ENCODE measurements around the gene GNAZ. TPM values are rescaled to one million over a fixed set of nuclear protein-coding genes. Genes with fewer than 3 reads are reported as not detected.

Gene GNAZ
- total and polyA plus RNA-seq, 4 donors: 0.84 to 6.1 (median 3.6) TPM

DNA sequence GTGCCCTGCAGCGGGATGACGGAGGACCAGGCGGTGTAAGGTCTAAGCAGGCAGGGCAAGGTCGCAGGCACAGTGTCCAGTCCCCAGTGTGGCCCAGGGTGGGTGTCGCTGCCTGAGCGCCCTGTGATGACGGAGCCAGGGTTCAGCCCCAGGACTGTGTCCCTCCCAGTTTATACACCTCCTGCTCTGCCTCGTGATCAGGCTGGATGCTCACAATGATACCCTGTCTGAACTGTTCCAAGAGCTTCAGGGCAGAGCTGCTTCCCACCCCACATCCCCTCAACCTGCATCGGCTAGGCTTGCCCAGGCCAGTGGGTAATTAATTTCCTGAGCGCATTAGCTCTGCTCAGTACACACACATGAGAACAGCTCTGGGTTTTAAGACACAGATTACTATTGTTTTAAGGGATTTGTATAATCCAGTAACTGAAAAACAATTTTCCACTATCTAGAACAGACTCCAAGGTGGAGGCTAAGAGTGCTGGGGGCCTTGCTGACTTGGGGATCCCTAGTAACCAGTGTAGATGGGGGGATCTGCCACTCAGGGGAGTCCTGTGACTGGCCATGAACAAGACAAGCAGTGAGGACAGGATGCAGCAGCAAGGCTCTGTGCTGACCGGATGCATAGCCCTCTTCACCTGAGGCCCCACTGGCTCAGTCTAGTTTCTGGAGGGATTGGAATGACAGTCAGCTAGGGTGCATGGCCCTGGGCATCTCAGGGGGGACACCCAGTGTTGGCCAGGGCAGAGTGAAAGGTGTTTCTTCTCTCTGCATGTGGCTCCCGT, 34.1 kb downstream of the GNAZ start:
- DNase-seq: no peak
- Histone ChIP-seq H3K27me3 (ENCODE audit: control insufficient read depth in 1 of 2, insufficient read depth in 2 of 2, low read length in 1 of 2) (no peaks in the 10 kb centered on the region), H3K27ac (ENCODE audit: low read depth in 1 of 2, low read length in 2 of 2) (no peak overlapping the region), H3K4me1 (ENCODE audit: control insufficient read depth in 1 of 2, insufficient read depth in 2 of 2, low read length in 2 of 2) (no peaks in the 10 kb centered on the region), H3K4me3 (ENCODE audit: low read length in 2 of 2) (no peak overlapping the region), H3K36me3 (ENCODE audit: control insufficient read depth in 1 of 2, insufficient read depth in 2 of 2, low read length in 1 of 2) (no peaks in the 10 kb centered on the region), H3K9me3 (ENCODE audit: control insufficient read depth, low read length) (no peaks in the 10 kb centered on the region)
- WGBS, 2 donors: 93 to 96% methylated on average over 12 of the region's 12 CpGs
- intact Hi-C loops (cut with DNase I): no loop called here
- ATAC-seq (ENCODE audit: low FRiP score): no peak

DNA sequence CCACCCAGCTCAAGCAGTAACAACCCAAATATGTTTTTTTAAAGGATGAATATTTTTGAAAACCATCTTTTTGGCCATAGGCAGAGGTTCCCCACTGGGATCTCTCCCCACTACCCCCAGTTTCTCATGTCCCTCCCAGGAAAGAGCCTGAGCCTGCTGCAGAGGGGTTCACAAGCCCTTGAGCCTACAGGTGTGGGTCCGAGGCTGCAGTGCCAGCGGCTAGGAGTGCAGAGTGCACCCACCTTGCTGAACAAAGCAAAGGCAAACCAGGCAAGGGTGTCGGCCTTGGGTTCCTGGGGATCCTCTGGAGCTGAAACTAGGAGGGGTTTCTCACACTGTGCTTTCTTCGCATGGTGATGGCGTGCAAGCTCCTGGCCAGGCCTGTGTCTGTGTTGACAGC, 35.0 kb downstream of the GNAZ start:
- Histone ChIP-seq H3K27me3 (ENCODE audit: control insufficient read depth in 1 of 2, insufficient read depth in 2 of 2, low read length in 1 of 2) (no peaks in the 10 kb centered on the region), H3K27ac (ENCODE audit: low read depth in 1 of 2, low read length in 2 of 2) (no peak overlapping the region), H3K4me1 (ENCODE audit: control insufficient read depth in 1 of 2, insufficient read depth in 2 of 2, low read length in 2 of 2) (no peaks in the 10 kb centered on the region), H3K9me3 (ENCODE audit: control insufficient read depth, low read length) (no peaks in the 10 kb centered on the region), H3K36me3 (ENCODE audit: control insufficient read depth in 1 of 2, insufficient read depth in 2 of 2, low read length in 1 of 2) (no peaks in the 10 kb centered on the region), H3K4me3 (ENCODE audit: low read length in 2 of 2) (no peak overlapping the region)
- intact Hi-C loops (cut with DNase I): no loop called here
- WGBS, 2 donors: 97 to 100% methylated on average over 5 of the region's 5 CpGs
- ATAC-seq (ENCODE audit: low FRiP score): no peak
- no peak for DNase-seq

DNA sequence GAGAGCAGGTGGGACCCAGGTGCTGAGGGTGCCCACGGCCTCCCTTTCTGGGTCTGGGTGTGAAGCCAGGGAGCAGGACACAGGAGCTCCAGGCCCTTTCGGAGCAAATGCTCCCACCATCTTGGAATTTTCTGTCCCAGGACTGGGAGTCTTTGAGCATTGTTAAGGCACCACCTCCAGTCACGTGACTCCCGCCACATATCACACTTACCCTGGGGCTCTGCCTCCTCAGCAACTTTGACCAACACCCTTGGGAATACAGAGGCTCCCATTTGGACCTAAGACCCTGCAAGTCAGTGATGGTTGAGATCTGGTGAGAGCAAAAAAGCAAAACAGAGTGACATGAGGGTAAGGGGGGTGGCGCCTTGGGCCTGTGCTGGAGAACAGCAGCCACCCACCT, 35.6 kb downstream of the GNAZ start:
- Histone ChIP-seq H3K27ac (ENCODE audit: low read depth in 1 of 2, low read length in 2 of 2) (no peak overlapping the region), H3K9me3 (ENCODE audit: control insufficient read depth, low read length) (no peaks in the 10 kb centered on the region), H3K27me3 (ENCODE audit: control insufficient read depth in 1 of 2, insufficient read depth in 2 of 2, low read length in 1 of 2) (no peaks in the 10 kb centered on the region), H3K36me3 (ENCODE audit: control insufficient read depth in 1 of 2, insufficient read depth in 2 of 2, low read length in 1 of 2) (no peaks in the 10 kb centered on the region), H3K4me3 (ENCODE audit: low read length in 2 of 2) (no peak overlapping the region), H3K4me1 (ENCODE audit: control insufficient read depth in 1 of 2, insufficient read depth in 2 of 2, low read length in 2 of 2) (no peaks in the 10 kb centered on the region)
- ATAC-seq (ENCODE audit: low FRiP score) (no peak), DNase-seq (no peak)
- WGBS, 2 donors: 96 to 98% methylated on average over 5 of the region's 5 CpGs
- intact Hi-C loops (cut with DNase I): no loop called here

- H3K4me1 ChIP-seq (ENCODE audit: control insufficient read depth in 1 of 2, insufficient read depth in 2 of 2, low read length in 2 of 2): no peaks in the 10 kb centered on the region
- intact Hi-C loops (cut with DNase I): no loop called here
- H3K9me3 ChIP-seq (ENCODE audit: control insufficient read depth, low read length): no peaks in the 10 kb centered on the region
- ATAC-seq (ENCODE audit: low FRiP score) (no peak), DNase-seq (no peak)
- H3K36me3 ChIP-seq (ENCODE audit: control insufficient read depth in 1 of 2, insufficient read depth in 2 of 2, low read length in 1 of 2): no peaks in the 10 kb centered on the region
- WGBS, 2 donors: 89 to 90% methylated on average over 4 of the region's 4 CpGs
- no peak overlapping the region for H3K27ac ChIP-seq (ENCODE audit: low read depth in 1 of 2, low read length in 2 of 2)
- H3K27me3 ChIP-seq (ENCODE audit: control insufficient read depth in 1 of 2, insufficient read depth in 2 of 2, low read length in 1 of 2): no peaks in the 10 kb centered on the region
- no peak overlapping the region for H3K4me3 ChIP-seq (ENCODE audit: low read length in 2 of 2)
These were observed 36.0 kb downstream of the GNAZ start for GRCh38 chr22:23106344-23106743.

DNA sequence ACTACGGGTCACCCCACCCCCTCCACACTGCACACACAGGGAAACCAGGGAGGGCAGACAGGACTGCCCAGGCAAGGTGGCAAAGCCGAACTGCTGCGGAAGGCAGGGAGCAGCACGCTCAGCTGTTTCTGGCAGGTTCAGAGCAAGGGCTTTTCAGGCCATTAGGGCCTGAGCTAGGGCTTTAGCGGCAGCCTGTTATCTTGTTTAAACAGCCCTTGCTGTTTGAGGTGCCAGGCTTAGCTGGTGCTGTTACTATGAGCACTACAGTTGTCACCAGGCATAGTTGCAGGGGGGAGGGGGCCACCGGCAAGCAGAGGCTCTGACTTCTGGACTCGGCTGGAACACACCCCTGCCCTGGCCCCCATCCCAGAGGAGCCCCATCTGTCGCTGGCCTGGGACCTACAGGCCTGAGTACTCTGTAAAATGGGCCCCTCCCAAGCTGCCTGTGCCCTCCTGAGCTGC, 36.6 kb downstream of the GNAZ start:
- H3K27me3 ChIP-seq (ENCODE audit: control insufficient read depth in 1 of 2, insufficient read depth in 2 of 2, low read length in 1 of 2): no peaks in the 10 kb centered on the region
- ATAC-seq (ENCODE audit: low FRiP score) (no peak), DNase-seq (no peak)
- intact Hi-C loops (cut with DNase I): no loop called here
- no peak overlapping the region for H3K4me3 ChIP-seq (ENCODE audit: low read length in 2 of 2)
- WGBS, 2 donors: 59 to 61% methylated on average over 8 of the region's 8 CpGs
- H3K9me3 ChIP-seq (ENCODE audit: control insufficient read depth, low read length): no peaks in the 10 kb centered on the region
- no peak overlapping the region for H3K27ac ChIP-seq (ENCODE audit: low read depth in 1 of 2, low read length in 2 of 2)
- no peaks in the 10 kb centered on the region for H3K4me1 ChIP-seq (ENCODE audit: control insufficient read depth in 1 of 2, insufficient read depth in 2 of 2, low read length in 2 of 2)
- H3K36me3 ChIP-seq (ENCODE audit: control insufficient read depth in 1 of 2, insufficient read depth in 2 of 2, low read length in 1 of 2): no peaks in the 10 kb centered on the region

DNA sequence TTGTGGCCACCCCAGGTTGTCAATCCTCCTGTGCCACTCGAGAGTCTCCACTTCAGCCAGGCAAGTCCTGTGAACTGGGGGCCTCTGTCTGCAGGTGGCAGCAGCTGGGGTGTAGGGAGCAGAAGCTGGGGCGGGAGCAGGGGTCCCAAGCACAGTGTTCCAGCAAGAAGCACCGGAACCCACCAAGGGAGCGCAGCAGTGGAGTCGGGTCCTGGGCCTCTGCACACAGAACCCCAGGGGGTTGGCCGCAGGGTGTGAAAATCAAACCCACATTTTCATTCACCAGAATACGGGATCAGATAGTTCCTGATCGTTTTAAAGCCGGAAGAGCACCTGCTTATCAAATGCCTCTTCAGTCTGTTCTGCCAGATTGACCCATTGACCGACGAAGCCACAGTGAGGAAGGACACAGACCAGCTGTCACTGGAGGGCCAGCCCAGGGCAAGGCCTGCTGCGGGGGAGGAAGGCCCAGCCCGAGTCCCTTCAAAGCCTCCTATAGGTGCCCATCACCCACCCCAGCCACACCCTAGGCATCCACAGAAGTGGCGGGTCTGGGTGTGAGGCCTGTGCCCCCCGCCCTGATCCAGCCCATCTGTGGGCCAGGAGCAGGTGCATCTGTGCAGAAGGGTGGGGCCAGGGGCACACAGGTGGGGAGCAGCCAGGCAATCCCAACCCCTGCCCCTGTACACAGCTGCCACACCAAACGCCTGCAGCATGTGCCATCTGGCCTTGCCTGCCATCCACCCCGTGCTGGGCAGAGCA, 37.3 kb downstream of the GNAZ start:
- H3K36me3 ChIP-seq (ENCODE audit: control insufficient read depth in 1 of 2, insufficient read depth in 2 of 2, low read length in 1 of 2): no peaks in the 10 kb centered on the region
- no peaks in the 10 kb centered on the region for H3K4me1 ChIP-seq (ENCODE audit: control insufficient read depth in 1 of 2, insufficient read depth in 2 of 2, low read length in 2 of 2)
- no peak overlapping the region for H3K4me3 ChIP-seq (ENCODE audit: low read length in 2 of 2)
- H3K9me3 ChIP-seq (ENCODE audit: control insufficient read depth, low read length): no peaks in the 10 kb centered on the region
- ATAC-seq (ENCODE audit: low FRiP score) (no peak), DNase-seq (no peak)
- H3K27ac ChIP-seq (ENCODE audit: low read depth in 1 of 2, low read length in 2 of 2): no peak overlapping the region
- no peaks in the 10 kb centered on the region for H3K27me3 ChIP-seq (ENCODE audit: control insufficient read depth in 1 of 2, insufficient read depth in 2 of 2, low read length in 1 of 2)
- 95 to 96% methylated on average over 17 of the region's 17 CpGs for WGBS, 2 donors
- intact Hi-C loops (cut with DNase I): no loop called here

DNA sequence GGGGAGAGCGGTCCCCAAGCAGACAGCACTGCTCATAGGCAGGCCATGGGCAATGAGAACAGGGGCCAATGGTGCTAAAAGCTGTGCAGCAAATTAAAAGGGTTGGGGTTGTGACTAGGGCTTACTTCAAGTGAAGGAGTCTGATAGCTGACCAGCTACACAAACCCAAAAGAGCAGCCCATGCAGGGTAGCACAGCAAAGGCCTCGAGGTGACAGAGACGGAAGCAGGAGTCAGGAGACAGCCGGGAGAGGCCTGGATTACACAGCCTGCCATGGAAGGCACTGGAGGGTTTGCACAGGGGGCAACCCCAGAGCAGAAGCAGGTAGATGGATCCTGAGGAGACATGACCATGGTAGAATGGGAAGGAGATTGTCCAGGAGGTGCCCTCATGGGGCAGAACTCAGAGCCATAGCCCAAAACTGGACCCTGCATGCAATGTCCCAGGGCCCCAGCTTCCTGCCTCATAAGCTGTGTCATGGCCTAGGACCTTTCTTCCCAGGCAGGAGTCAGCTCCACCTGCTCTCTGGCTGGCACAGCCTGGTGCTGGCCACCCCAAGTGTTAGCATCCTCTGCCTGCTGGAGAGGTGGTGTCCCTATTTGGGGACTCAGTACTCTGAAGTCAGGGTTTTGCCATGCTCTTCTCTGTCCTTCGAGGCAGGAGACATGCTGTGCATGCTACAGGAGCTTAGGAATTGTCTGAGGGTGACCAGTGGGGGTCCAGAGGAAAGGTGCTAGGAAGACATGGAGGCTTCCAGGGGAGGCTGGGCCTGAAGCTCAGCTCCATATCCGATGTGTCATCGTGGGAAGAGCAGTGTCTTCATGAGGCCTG, 38.1 kb downstream of the GNAZ start:
- no peaks in the 10 kb centered on the region for H3K27me3 ChIP-seq (ENCODE audit: control insufficient read depth in 1 of 2, insufficient read depth in 2 of 2, low read length in 1 of 2)
- intact Hi-C loops (cut with DNase I): no loop called here
- H3K4me1 ChIP-seq (ENCODE audit: control insufficient read depth in 1 of 2, insufficient read depth in 2 of 2, low read length in 2 of 2): no peaks in the 10 kb centered on the region
- no peak overlapping the region for H3K27ac ChIP-seq (ENCODE audit: low read depth in 1 of 2, low read length in 2 of 2)
- WGBS, 2 donors: 96% methylated on average over 7 of the region's 7 CpGs
- ATAC-seq (ENCODE audit: low FRiP score) (no peak), DNase-seq (no peak)
- no peaks in the 10 kb centered on the region for H3K36me3 ChIP-seq (ENCODE audit: control insufficient read depth in 1 of 2, insufficient read depth in 2 of 2, low read length in 1 of 2)
- H3K9me3 ChIP-seq (ENCODE audit: control insufficient read depth, low read length): no peaks in the 10 kb centered on the region
- no peak overlapping the region for H3K4me3 ChIP-seq (ENCODE audit: low read length in 2 of 2)

DNA sequence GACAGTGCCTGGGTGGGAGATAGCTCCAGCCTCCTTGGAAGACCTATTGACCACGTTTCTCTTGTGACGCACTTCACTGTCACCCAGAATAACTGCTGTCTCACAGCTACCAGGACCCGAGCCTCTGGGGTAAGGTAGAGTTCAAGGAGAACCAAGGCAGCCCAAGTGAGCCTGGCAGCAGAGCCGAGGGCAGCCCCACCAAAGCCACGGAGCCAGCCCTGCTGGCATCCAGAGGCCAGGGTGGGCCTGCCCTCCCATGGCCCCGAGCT, 38.7 kb downstream of the GNAZ start:
- intact Hi-C loops (cut with DNase I): no loop called here
- Histone ChIP-seq H3K27me3 (ENCODE audit: control insufficient read depth in 1 of 2, insufficient read depth in 2 of 2, low read length in 1 of 2) (no peaks in the 10 kb centered on the region), H3K9me3 (ENCODE audit: control insufficient read depth, low read length) (no peaks in the 10 kb centered on the region), H3K4me3 (ENCODE audit: low read length in 2 of 2) (no peak overlapping the region), H3K27ac (ENCODE audit: low read depth in 1 of 2, low read length in 2 of 2) (no peak overlapping the region), H3K4me1 (ENCODE audit: control insufficient read depth in 1 of 2, insufficient read depth in 2 of 2, low read length in 2 of 2) (no peaks in the 10 kb centered on the region), H3K36me3 (ENCODE audit: control insufficient read depth in 1 of 2, insufficient read depth in 2 of 2, low read length in 1 of 2) (no peaks in the 10 kb centered on the region)
- no peak for DNase-seq
- no peak for ATAC-seq (ENCODE audit: low FRiP score)
- WGBS, 2 donors: 93 to 95% methylated on average over 6 of the region's 6 CpGs

Measured in aorta (tissue), 5 donors.